CD4-positive, alpha-beta memory T cell (primary cell): ENCODE results near the gene TBL1XR1. TPM values are rescaled to one million over a fixed set of nuclear protein-coding genes. Genes with fewer than 3 reads are reported as not detected.

Experiments
- CTCF ChIA-PET: fragments of 350-600 bp; sonication (Branson Sonifier 250); formaldehyde crosslinking; loops from one replicate; lab custom pipeline; 2021; ENCODE audit warnings: inconsistent platforms; ENCODE audit not compliant: partially characterized antibody; lab: Charles Lee
- POLR2A ChIA-PET: fragments of 350-600 bp; sonication (Branson Sonifier 250); formaldehyde crosslinking; loops from one replicate; lab custom pipeline; 2021; ENCODE audit not compliant: partially characterized antibody; lab: Charles Lee
- DNase-seq, 5 donors: peaks; one replicate each; pipeline versions ENCODE4 v3.0.0 to v3.0.0-alpha.2; 2020 to 2022; ENCODE audit warnings: mixed read lengths in 1 of 5
- H3K27ac ChIP-seq: one replicate; pipeline ENCODE4 v1.7.0; 2013; ENCODE audit warnings: low read depth, low read length
- H3K27me3 ChIP-seq: 2 replicates; pipeline ENCODE4 v1.7.0; 2013; ENCODE audit warnings: mild to moderate bottlenecking, low read length, moderate library complexity; ENCODE audit not compliant: insufficient read depth
- H3K36me3 ChIP-seq: 2 replicates; pipeline ENCODE4 v1.7.0; 2013; ENCODE audit warnings: mild to moderate bottlenecking, low read length, moderate library complexity; ENCODE audit not compliant: insufficient read depth
- H3K4me1 ChIP-seq: 2 replicates; pipeline ENCODE4 v1.7.0; 2013; ENCODE audit warnings: mild to moderate bottlenecking, low read length, moderate library complexity; ENCODE audit not compliant: insufficient read depth
- H3K4me3 ChIP-seq, 2 donors: one replicate each; pipeline ENCODE4 v1.7.0; 2013; ENCODE audit warnings: low read length in 2 of 2, mild to moderate bottlenecking in 1 of 2
- H3K9me3 ChIP-seq, 2 donors: one replicate each; pipeline ENCODE4 v1.7.0; 2013; ENCODE audit warnings: low read length in 2 of 2, control low read depth in 1 of 2; ENCODE audit not compliant: control insufficient read depth in 1 of 2
- H3K27ac Mint-ChIP-seq, 7 donors: one replicate each; pipeline ENCODE4 v1.8.0; 2020 to 2021; ENCODE audit warnings: mixed read lengths in 7 of 7, mild to moderate bottlenecking in 6 of 7, inconsistent platforms in 3 of 7, moderate library complexity in 3 of 7
- H3K27me3 Mint-ChIP-seq, 2 donors: one replicate each; pipeline ENCODE4 v1.8.0; 2020 to 2021; ENCODE audit warnings: mixed read lengths in 2 of 2
- H3K36me3 Mint-ChIP-seq, 2 donors: one replicate each; pipeline ENCODE4 v1.8.0; 2020 to 2021; ENCODE audit warnings: mixed read lengths in 2 of 2, inconsistent platforms in 1 of 2, mild to moderate bottlenecking in 1 of 2
- H3K4me1 Mint-ChIP-seq, 4 donors: one replicate each; pipeline ENCODE4 v1.8.0; 2020 to 2021; ENCODE audit warnings: mixed read lengths in 4 of 4, mild to moderate bottlenecking in 1 of 4
- H3K4me3 Mint-ChIP-seq, 8 donors: one replicate each; pipeline ENCODE4 v1.8.0; 2020 to 2021; ENCODE audit warnings: mixed read lengths in 8 of 8, mild to moderate bottlenecking in 7 of 8, moderate library complexity in 6 of 8, inconsistent platforms in 3 of 8
- H3K9me3 Mint-ChIP-seq, 8 donors: one replicate each; pipeline ENCODE4 v1.8.0; 2020 to 2021; ENCODE audit warnings: mixed read lengths in 8 of 8, mild to moderate bottlenecking in 5 of 8, inconsistent platforms in 3 of 8, moderate library complexity in 1 of 8
- intact Hi-C: fragments of 100-400 bp; cut with micrococcal nuclease; formaldehyde crosslinking; loops from one replicate; pipeline ENCODE4 v1.15.1; 2023
- polyA plus RNA-seq, 2 donors: library from polyadenylated mRNA; unstranded; fragments of 300-500 nt; fragmentation: Illumina TruSeq; gene quantifications; one replicate each; pipeline ENCODE4 v1.2.3, GENCODE V29; 2021
- total RNA-seq, 2 experiments: library from RNA; stranded (reverse); gene quantifications; one replicate each; pipeline ENCODE4 v1.2.3, GENCODE V29; 2021

The TBL1XR1 gene
- total and polyA plus RNA-seq, 4 experiments from 2014 or later, result 20.1 to 172 (median 100) TPM

DNA sequence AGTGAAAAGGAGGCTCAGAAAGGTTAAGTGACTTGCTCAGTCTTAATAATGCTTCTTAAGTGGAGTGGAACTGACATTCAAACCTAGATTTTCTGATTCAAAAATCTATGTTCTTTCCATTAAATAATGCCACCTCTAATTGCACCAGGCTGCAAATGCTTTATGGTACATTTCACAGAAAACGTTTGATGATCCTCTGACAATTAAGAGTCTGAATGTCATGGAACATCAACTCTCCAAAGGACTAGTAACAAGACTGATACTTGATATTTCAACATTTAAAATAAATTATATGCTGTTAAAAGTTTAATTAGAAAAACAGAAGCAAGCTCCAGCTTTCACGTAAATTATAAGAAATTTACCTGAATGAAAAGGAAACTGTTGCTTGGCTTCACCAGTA lies 151.5 kb downstream of the TBL1XR1 start:
- DNase-seq, result no peak
- H3K27ac Mint-ChIP-seq, result no peak overlapping the region
- Histone ChIP-seq H3K36me3 (peaks cover 28% of the 10 kb centered on the region), H3K4me1 (peaks cover 16% of the 10 kb centered on the region), H3K4me3 (no peak overlapping the region), H3K27ac (no peak overlapping the region), H3K27me3 (no peaks in the 10 kb centered on the region), H3K9me3 (no peaks in the 10 kb centered on the region)
- peaks cover 17 to 22% (median 20%) of the 10 kb centered on the region in 4 donors for H3K4me1 Mint-ChIP-seq
- POLR2A ChIA-PET, result no interaction called here
- no peaks in the 10 kb centered on the region for H3K27me3 Mint-ChIP-seq
- CTCF ChIA-PET, result interaction anchor here (1.5 kb wide), 1 partner anchor 12 kb away, joined by 3 read pairs; no protein-coding TSS in a partner anchor
- no peak overlapping the region for H3K4me3 Mint-ChIP-seq
- intact Hi-C loops, result no loop called here
- peaks cover 69 to 74% of the 10 kb centered on the region in 2 donors for H3K36me3 Mint-ChIP-seq
- H3K9me3 Mint-ChIP-seq, result no peaks in the 10 kb centered on the region

DNA sequence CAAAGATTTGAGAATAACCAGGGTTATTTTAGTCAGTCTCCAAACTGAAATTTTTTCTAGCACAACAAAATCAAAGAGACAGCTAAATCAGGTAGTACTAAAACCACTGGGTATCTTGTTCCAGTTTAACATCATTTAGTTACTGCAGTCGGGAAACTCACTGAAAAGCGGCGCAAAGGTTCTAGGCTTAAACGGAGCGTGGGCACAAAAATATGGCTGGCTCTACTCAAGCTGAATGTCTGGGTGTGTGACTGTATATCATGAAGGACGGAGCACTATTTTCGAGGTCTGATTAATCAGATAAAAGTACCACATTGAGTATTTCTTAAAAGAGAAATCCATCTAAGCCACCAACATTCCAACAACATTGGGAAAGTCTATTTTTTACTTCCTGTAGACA lies 152.1 kb downstream of the TBL1XR1 start:
- no peak overlapping the region for H3K4me3 ChIP-seq
- Mint-ChIP-seq H3K9me3 (no peaks in the 10 kb centered on the region), H3K27ac (no peak overlapping the region), H3K36me3 (peaks cover 66 to 72% of the 10 kb centered on the region in 2 donors), H3K4me3 (no peak overlapping the region), H3K27me3 (no peaks in the 10 kb centered on the region), H3K4me1 (peaks cover 20 to 23% (median 21%) of the 10 kb centered on the region in 4 donors)
- H3K27me3 ChIP-seq, result no peaks in the 10 kb centered on the region
- no peak overlapping the region for H3K27ac ChIP-seq
- CTCF ChIA-PET, result no interaction called here
- H3K9me3 ChIP-seq, result no peaks in the 10 kb centered on the region
- H3K4me1 ChIP-seq, result peaks cover 15% of the 10 kb centered on the region
- intact Hi-C loops, result no loop called here
- no peak for DNase-seq
- POLR2A ChIA-PET, result no interaction called here
- peaks cover 25% of the 10 kb centered on the region for H3K36me3 ChIP-seq

DNA sequence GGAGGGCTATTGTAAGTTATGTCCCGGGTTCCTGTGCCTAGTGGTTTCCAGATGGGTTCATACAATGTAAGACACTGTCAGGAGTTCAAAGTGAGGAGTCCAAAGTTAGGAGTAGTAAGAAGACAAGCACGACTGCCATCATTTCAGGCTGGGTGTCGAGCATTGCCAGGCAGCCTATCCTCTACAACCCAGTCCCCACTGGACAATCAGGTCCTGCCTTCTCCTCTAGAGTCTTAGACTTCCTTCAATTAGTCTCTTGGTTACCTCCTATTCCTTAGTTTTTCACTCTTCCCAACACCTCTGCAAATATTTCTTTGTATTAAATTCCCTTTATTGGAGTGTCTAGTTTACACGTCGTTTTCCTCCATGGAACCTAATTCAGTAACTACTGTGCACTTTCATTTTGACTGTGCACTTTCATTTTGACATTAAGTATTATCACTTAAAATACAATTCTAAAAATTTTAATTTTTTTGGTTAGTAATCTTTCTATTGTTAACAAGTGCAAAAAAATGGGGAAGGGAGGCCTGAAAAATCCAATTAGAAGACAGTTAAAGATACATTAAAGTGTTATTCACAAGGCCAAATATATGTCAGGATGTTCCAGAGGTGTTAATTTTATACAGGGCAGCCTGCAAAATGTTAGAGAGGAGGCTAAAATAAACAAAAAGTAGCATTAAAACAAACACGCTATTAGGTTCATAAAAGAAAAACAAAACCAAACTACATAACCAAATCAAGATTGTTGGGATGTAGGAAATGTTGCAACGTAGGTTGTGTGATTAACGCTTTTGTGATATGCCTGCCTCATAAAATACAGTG lies 155.3 kb downstream of the TBL1XR1 start:
- Mint-ChIP-seq H3K27ac (peak overlapping the region; percentile 38 to 91 (median 77)), H3K4me3 (peak overlapping the region in 7 of 8 donors; percentile 29 to 79 (median 59)), H3K27me3 (no peaks in the 10 kb centered on the region), H3K36me3 (peaks cover 68 to 70% of the 10 kb centered on the region in 2 donors), H3K4me1 (peaks cover 20 to 24% (median 23%) of the 10 kb centered on the region in 4 donors), H3K9me3 (no peaks in the 10 kb centered on the region)
- H3K4me1 ChIP-seq, result peaks cover 15% of the 10 kb centered on the region
- intact Hi-C loops, result no loop called here
- H3K9me3 ChIP-seq, result no peaks in the 10 kb centered on the region
- DNase-seq, result no peak
- no peak overlapping the region for H3K27ac ChIP-seq
- peaks cover 20% of the 10 kb centered on the region for H3K36me3 ChIP-seq
- no peak overlapping the region for H3K4me3 ChIP-seq
- ChIA-PET POLR2A (no interaction called here), CTCF (no interaction called here)
- H3K27me3 ChIP-seq, result no peaks in the 10 kb centered on the region

DNA sequence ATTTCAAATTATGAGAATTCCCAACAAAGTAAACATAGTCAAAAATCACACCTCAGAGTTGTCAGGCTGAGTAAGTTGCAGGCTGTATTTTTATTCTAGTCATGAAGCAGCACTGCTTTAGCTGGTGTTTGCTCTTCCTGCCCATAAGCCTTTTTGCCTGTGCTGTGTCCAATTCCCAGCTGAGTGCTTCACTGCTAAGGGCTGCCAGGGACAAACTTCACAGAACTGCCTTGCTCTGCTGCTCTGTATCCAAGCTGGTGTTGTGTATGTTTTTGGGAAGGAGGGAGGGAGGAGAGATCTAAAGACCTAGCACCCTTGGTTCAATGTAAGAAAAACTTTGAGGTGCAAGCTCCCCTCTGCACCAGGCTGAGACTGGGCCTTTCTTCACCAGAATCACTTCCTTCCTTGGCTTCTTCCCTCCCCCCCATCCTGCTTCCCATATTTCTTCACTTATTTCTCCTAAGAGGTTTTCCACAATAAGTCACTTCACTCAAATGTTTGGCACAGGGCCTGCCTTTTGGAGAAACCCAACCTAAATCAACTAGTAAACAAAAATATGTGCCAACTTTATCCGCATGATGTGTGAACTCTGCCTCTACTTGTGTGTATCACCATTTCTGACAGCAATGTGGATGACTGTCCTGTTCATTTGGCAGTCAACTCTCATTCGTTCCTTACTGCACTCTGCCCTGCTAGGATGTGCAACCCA lies 156.1 kb downstream of the TBL1XR1 start:
- Histone ChIP-seq H3K36me3 (peaks cover 18% of the 10 kb centered on the region), H3K27ac (no peak overlapping the region)
- peaks cover 20 to 27% (median 21%) of the 10 kb centered on the region in 4 donors for H3K4me1 Mint-ChIP-seq

DNA sequence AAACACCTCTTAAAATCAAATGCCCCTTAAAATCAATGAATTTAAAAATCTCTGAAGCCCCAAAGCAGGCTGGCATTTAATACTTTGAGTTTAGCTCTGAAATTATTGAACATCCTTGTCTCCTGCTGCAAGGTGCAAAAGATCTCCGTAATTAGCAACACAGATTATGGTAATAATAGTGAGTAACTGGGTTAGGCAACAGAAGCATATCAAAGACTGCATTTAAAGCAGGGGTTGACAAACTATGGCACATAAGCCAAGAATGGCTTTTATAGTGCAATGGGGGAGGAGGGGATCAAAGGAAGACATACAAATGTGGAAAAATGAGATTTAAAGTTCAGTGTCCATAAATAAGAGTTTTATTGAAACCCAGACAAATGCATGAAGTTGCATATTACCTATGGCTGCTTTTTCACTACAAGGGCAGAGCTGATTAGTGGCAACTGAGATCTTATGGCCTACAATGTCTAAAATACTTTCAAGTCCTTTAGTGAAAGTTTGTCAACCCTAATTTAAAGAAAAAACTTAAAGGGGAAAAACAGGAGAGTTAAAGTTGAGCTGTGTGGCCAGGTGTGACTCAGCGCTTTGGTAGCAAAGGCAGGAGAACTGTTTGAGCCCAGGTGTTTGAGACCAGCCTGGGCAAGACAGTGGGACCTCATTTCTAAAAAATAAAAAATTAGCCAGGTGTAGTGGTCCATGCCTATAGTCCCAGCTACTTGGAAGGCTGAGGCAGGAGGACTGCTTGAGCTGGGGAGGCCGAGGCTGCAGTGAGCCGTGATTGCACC lies 157.6 kb downstream of the TBL1XR1 start:
- Histone ChIP-seq H3K27ac (no peak overlapping the region), H3K4me1 (peaks cover 15% of the 10 kb centered on the region), H3K27me3 (no peaks in the 10 kb centered on the region), H3K4me3 (no peak overlapping the region), H3K36me3 (peaks cover 19% of the 10 kb centered on the region), H3K9me3 (no peaks in the 10 kb centered on the region)
- H3K27ac Mint-ChIP-seq, result no peak overlapping the region
- intact Hi-C loops, result no loop called here
- H3K9me3 Mint-ChIP-seq, result no peaks in the 10 kb centered on the region
- no peaks in the 10 kb centered on the region for H3K27me3 Mint-ChIP-seq
- H3K4me3 Mint-ChIP-seq, result no peak overlapping the region
- POLR2A ChIA-PET, result interaction anchor here (0.5 to 0.6 kb wide), 2 partner anchors 289 to 320 kb away, joined by 3 to 4 read pairs; no protein-coding TSS in a partner anchor
- no peak for DNase-seq
- H3K4me1 Mint-ChIP-seq, result peaks cover 20 to 28% (median 21%) of the 10 kb centered on the region in 4 donors
- H3K36me3 Mint-ChIP-seq, result peaks cover 68 to 69% of the 10 kb centered on the region in 2 donors
- CTCF ChIA-PET, result interaction anchor here (1.3 kb wide), 1 partner anchor 13 kb away, joined by 3 read pairs; no protein-coding TSS in a partner anchor

More for the DNA sequence above, 156.1 kb downstream of the TBL1XR1 start:
- no peak for DNase-seq
- H3K4me1 ChIP-seq, result peaks cover 15% of the 10 kb centered on the region
- no peak overlapping the region for H3K4me3 ChIP-seq
- H3K9me3 ChIP-seq, result no peaks in the 10 kb centered on the region
- peaks cover 68 to 70% of the 10 kb centered on the region in 2 donors for H3K36me3 Mint-ChIP-seq
- intact Hi-C loops, result no loop called here
- peak overlapping the region in 4 of 8 donors; percentile 40 to 76 (median 59) for H3K4me3 Mint-ChIP-seq
- ChIA-PET POLR2A (no interaction called here), CTCF (no interaction called here)
- no peaks in the 10 kb centered on the region for H3K27me3 ChIP-seq
- H3K9me3 Mint-ChIP-seq, result no peaks in the 10 kb centered on the region
- H3K27ac Mint-ChIP-seq, result peak overlapping the region in 5 of 7 donors; percentile 63 to 91 (median 80)
- no peaks in the 10 kb centered on the region for H3K27me3 Mint-ChIP-seq

DNA sequence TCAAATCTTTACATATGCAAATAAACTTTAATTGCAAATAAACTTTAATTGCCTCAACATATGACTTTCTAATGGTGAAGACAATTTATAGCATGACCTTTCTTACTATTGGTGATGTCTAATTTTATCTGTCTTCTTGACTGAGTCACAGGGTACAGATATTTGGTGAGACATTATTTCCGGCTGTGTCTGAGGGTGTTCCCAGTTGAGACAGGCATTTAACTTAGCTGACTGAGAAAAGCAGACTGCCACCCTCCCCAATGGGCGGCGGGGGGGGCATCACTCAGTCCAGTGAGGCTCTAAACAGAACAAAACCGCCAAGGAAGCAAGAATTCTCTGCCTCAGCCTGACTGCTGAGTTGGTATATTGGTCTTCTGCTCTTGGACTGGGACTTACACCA lies 160.0 kb downstream of the TBL1XR1 start:
- Mint-ChIP-seq H3K36me3 (peaks cover 63 to 76% of the 10 kb centered on the region in 2 donors), H3K27me3 (no peaks in the 10 kb centered on the region), H3K27ac (peak overlapping the region in 3 of 7 donors; percentile 7 to 25 (median 25)), H3K9me3 (no peaks in the 10 kb centered on the region), H3K4me3 (no peak overlapping the region), H3K4me1 (peaks cover 13 to 21% (median 16%) of the 10 kb centered on the region in 4 donors)
- Histone ChIP-seq H3K4me1 (peaks cover 13% of the 10 kb centered on the region), H3K27me3 (no peaks in the 10 kb centered on the region), H3K36me3 (peaks cover 24% of the 10 kb centered on the region), H3K9me3 (no peaks in the 10 kb centered on the region), H3K4me3 (no peak overlapping the region), H3K27ac (no peak overlapping the region)
- ChIA-PET CTCF (no interaction called here), POLR2A (no interaction called here)
- no peak for DNase-seq
- intact Hi-C loops, result no loop called here
